Breast epithelium (tissue), 3 donors: ENCODE measurements around the gene BABAM2.

ENCODE experiments used
- POLR2A ChIP-seq: fragments of 450-650 bp; IDR thresholded peaks from one replicate; pipeline ENCODE4 v1.6.1; 2016; ENCODE audit warnings: antibody characterized with exemption, mild to moderate bottlenecking, moderate library complexity
- POLR2AphosphoS5 ChIP-seq, 3 donors: sonication (generic); formaldehyde crosslinking; IDR thresholded peaks; one replicate each; pipeline ENCODE4 v1.6.1; 2017; ENCODE audit warnings: antibody characterized with exemption in 3 of 3
- TF ChIP-seq, protein P1 (sequence below), 3 donors: fragments of 450-650 bp; IDR thresholded peaks; one replicate each; pipeline ENCODE4 v1.5.1; 2016 to 2017; ENCODE audit warnings: antibody characterized with exemption in 3 of 3, mild to moderate bottlenecking in 3 of 3, moderate library complexity in 3 of 3

DNA sequence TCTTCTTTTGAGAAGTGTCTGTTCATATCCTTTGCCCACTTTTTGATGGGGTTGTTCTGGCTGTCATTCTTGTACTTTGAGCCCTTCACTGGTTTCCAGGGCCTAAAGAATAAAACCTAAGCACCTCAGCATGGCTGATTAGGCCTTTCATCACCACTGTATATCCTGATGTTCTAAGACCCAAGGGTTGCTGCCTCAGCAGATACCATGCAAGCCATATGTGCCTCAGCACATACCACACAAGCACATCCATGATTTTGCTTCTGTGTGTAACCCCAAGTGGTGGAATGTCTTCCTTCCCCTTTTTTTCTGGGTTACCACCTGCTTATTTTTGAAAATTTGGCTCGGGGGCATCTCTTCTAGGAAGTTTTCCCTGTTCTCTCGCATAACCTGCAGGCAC lies 11.7 kb upstream of the BABAM2 start:
- TF ChIP-seq, protein P1, sequence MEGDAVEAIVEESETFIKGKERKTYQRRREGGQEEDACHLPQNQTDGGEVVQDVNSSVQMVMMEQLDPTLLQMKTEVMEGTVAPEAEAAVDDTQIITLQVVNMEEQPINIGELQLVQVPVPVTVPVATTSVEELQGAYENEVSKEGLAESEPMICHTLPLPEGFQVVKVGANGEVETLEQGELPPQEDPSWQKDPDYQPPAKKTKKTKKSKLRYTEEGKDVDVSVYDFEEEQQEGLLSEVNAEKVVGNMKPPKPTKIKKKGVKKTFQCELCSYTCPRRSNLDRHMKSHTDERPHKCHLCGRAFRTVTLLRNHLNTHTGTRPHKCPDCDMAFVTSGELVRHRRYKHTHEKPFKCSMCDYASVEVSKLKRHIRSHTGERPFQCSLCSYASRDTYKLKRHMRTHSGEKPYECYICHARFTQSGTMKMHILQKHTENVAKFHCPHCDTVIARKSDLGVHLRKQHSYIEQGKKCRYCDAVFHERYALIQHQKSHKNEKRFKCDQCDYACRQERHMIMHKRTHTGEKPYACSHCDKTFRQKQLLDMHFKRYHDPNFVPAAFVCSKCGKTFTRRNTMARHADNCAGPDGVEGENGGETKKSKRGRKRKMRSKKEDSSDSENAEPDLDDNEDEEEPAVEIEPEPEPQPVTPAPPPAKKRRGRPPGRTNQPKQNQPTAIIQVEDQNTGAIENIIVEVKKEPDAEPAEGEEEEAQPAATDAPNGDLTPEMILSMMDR (IDR thresholded peaks at IDR 0.05) = no peak
- TF ChIP-seq POLR2A (no peak), POLR2AphosphoS5 (IDR thresholded peaks at IDR 0.05) (no peak)
